ENCODE results near the gene MAPK13. TPM values are rescaled to one million over a fixed set of nuclear protein-coding genes. Genes with fewer than 3 reads are reported as not detected.

Gene MAPK13
- total RNA-seq, 2 donors from 2014 or later, result 14.6 to 16.0 TPM

GRCh38 chr6:36117658-36118549 lies 12.4 kb upstream of the MAPK13 start:
- Histone ChIP-seq H3K9me3 (ENCODE audit: control insufficient read depth, low read length) (no peaks in the 10 kb centered on the region), H3K9ac (ENCODE audit: extremely low read depth, low read length, poor library complexity, severe bottlenecking) (no peak overlapping the region), H3K27ac (ENCODE audit: low read depth, low read length) (no peak overlapping the region), H3K27me3 (ENCODE audit: control insufficient read depth, insufficient read depth, low read length, poor library complexity, severe bottlenecking) (no peaks in the 10 kb centered on the region), H3K4me1 (ENCODE audit: control insufficient read depth, insufficient read depth, low read length) (no peaks in the 10 kb centered on the region), H3K4me3 (ENCODE audit: low read length) (no peak overlapping the region), H3K36me3 (ENCODE audit: control insufficient read depth, insufficient read depth, low read length) (peaks cover under 1% of the 10 kb centered on the region)
- peaks cover 2% of the 10 kb centered on the region for H3K36me3 Mint-ChIP-seq (ENCODE audit: low read depth)
- H3K27me3 Mint-ChIP-seq (ENCODE audit: insufficient read depth), result no peaks in the 10 kb centered on the region
- H3K4me3 Mint-ChIP-seq, result no peak overlapping the region
- no peak overlapping the region for H3K27ac Mint-ChIP-seq
- peaks cover 16% of the 10 kb centered on the region for H3K4me1 Mint-ChIP-seq
- no peaks in the 10 kb centered on the region for H3K9me3 Mint-ChIP-seq
- WGBS, 2 experiments (ENCODE audit: insufficient coverage in 1 of 2, insufficient read length in 1 of 2), result 96 to 98% methylated on average over 5 to 8 of the region's 8 CpGs
- DNase-seq, result no peak
- TF ChIP-seq CTCF (conservative IDR thresholded peaks at IDR 0.05), result no peak

- Mint-ChIP-seq H3K36me3 (ENCODE audit: low read depth) (peaks cover 2% of the 10 kb centered on the region), H3K9me3 (no peaks in the 10 kb centered on the region), H3K4me3 (no peak overlapping the region), H3K27ac (no peak overlapping the region), H3K27me3 (ENCODE audit: insufficient read depth) (no peaks in the 10 kb centered on the region), H3K4me1 (peaks cover 16% of the 10 kb centered on the region)
- H3K4me1 ChIP-seq (ENCODE audit: control insufficient read depth, insufficient read depth, low read length), result no peaks in the 10 kb centered on the region
- H3K36me3 ChIP-seq (ENCODE audit: control insufficient read depth, insufficient read depth, low read length), result no peaks in the 10 kb centered on the region
- no peak for TF ChIP-seq CTCF (conservative IDR thresholded peaks at IDR 0.05)
- no peak overlapping the region for H3K4me3 ChIP-seq (ENCODE audit: low read length)
- no peak overlapping the region for H3K9ac ChIP-seq (ENCODE audit: extremely low read depth, low read length, poor library complexity, severe bottlenecking)
- no peaks in the 10 kb centered on the region for H3K9me3 ChIP-seq (ENCODE audit: control insufficient read depth, low read length)
- H3K27me3 ChIP-seq (ENCODE audit: control insufficient read depth, insufficient read depth, low read length, poor library complexity, severe bottlenecking), result no peaks in the 10 kb centered on the region
- no peak for DNase-seq
- H3K27ac ChIP-seq (ENCODE audit: low read depth, low read length), result no peak overlapping the region
- 75 to 94% methylated on average over 2 to 4 of the region's 4 CpGs for WGBS, 2 experiments (ENCODE audit: insufficient coverage in 1 of 2, insufficient read length in 1 of 2)
These were observed 11.7 kb upstream of the MAPK13 start for GRCh38 chr6:36118550-36119107.

- DNase-seq, result no peak
- no peak overlapping the region for H3K9ac ChIP-seq (ENCODE audit: extremely low read depth, low read length, poor library complexity, severe bottlenecking)
- Mint-ChIP-seq H3K4me3 (no peak overlapping the region), H3K9me3 (no peaks in the 10 kb centered on the region), H3K27ac (no peak overlapping the region), H3K36me3 (ENCODE audit: low read depth) (peaks cover 2% of the 10 kb centered on the region), H3K27me3 (ENCODE audit: insufficient read depth) (no peaks in the 10 kb centered on the region), H3K4me1 (peaks cover 16% of the 10 kb centered on the region)
- H3K9me3 ChIP-seq (ENCODE audit: control insufficient read depth, low read length), result no peaks in the 10 kb centered on the region
- no peak overlapping the region for H3K27ac ChIP-seq (ENCODE audit: low read depth, low read length)
- H3K27me3 ChIP-seq (ENCODE audit: control insufficient read depth, insufficient read depth, low read length, poor library complexity, severe bottlenecking), result no peaks in the 10 kb centered on the region
- 94 to 100% methylated on average over 3 to 4 of the region's 4 CpGs for WGBS, 2 experiments (ENCODE audit: insufficient coverage in 1 of 2, insufficient read length in 1 of 2)
- H3K36me3 ChIP-seq (ENCODE audit: control insufficient read depth, insufficient read depth, low read length), result no peaks in the 10 kb centered on the region
- H3K4me1 ChIP-seq (ENCODE audit: control insufficient read depth, insufficient read depth, low read length), result no peaks in the 10 kb centered on the region
- no peak for TF ChIP-seq CTCF (conservative IDR thresholded peaks at IDR 0.05)
- no peak overlapping the region for H3K4me3 ChIP-seq (ENCODE audit: low read length)
These were observed 11.1 kb upstream of the MAPK13 start for GRCh38 chr6:36119209-36119608.

All from endodermal cell (in vitro differentiated cells).